ENCODE results near the gene NGF. TPM values are rescaled to one million over a fixed set of nuclear protein-coding genes. Genes with fewer than 3 reads are reported as not detected.

The NGF gene
- polyA plus RNA-seq, 3 donors: not detected

- no peaks in the 10 kb centered on the region for H3K79me2 ChIP-seq (ENCODE audit: insufficient read depth, low read length)
- H3K4me2 ChIP-seq (replicated peaks; ENCODE audit: extremely low read depth, low read length, poor library complexity, severe bottlenecking): no peak overlapping the region
- no peak overlapping the region for H3K4me3 ChIP-seq (replicated peaks in 1 of 3; ENCODE audit: low read depth in 2 of 3, low read length in 3 of 3)
- peaks cover 0 to 7% of the 10 kb centered on the region in 2 donors for H3K4me1 ChIP-seq (ENCODE audit: control insufficient read depth in 1 of 2, insufficient read depth in 2 of 2, low read length in 2 of 2)
- H3K27me3 Mint-ChIP-seq (ENCODE audit: low read depth in 3 of 3): peaks cover 0 to 5% (median 0%) of the 10 kb centered on the region in 3 donors
- H3K9me3 Mint-ChIP-seq: peaks cover 0 to 10% (median 6%) of the 10 kb centered on the region in 7 donors
- no peaks in the 10 kb centered on the region for H4K20me1 ChIP-seq (ENCODE audit: insufficient read depth, low read length)
- WGBS (ENCODE audit: insufficient coverage): 100% methylated on average over 2 of the region's 2 CpGs
- TF ChIP-seq CTCF (IDR thresholded peaks at IDR 0.05): no peak
- H3K36me3 ChIP-seq (replicated peaks in 1 of 2; ENCODE audit: control insufficient read depth in 1 of 2, insufficient read depth in 2 of 2, low read length in 2 of 2): no peaks in the 10 kb centered on the region
- H3K4me1 Mint-ChIP-seq: peaks cover 6% of the 10 kb centered on the region
- H3K27ac Mint-ChIP-seq: no peak overlapping the region
- no peaks in the 10 kb centered on the region for H3K27me3 ChIP-seq (ENCODE audit: control insufficient read depth in 2 of 2, insufficient read depth in 2 of 2, low read length in 2 of 2)
- DNase-seq: no peak
- H3K9ac ChIP-seq (ENCODE audit: insufficient read depth, low read length, poor library complexity, severe bottlenecking): no peak overlapping the region
- intact Hi-C loops (cut with micrococcal nuclease): no loop called here
- H3K4me3 Mint-ChIP-seq: no peak overlapping the region
- H3K36me3 Mint-ChIP-seq: no peaks in the 10 kb centered on the region
- H3K27ac ChIP-seq (ENCODE audit: low read depth in 1 of 2, low read length in 2 of 2): no peak overlapping the region
- H2AFZ ChIP-seq (ENCODE audit: insufficient read depth, low read depth, low read length, poor library complexity, severe bottlenecking): no peak overlapping the region
- H3K9me3 ChIP-seq (replicated peaks in 1 of 2; ENCODE audit: control insufficient read depth in 1 of 2, insufficient read depth in 1 of 2, low read length in 2 of 2): peaks cover 3 to 7% of the 10 kb centered on the region in 2 donors
Observed at GRCh38 chr1:115281143-115281542, 56.9 kb downstream of the NGF start.

GRCh38 chr1:115280064-115280463 lies 58.0 kb downstream of the NGF start:
- Mint-ChIP-seq H3K27me3 (ENCODE audit: low read depth in 3 of 3) (peaks cover 0 to 5% (median 0%) of the 10 kb centered on the region in 3 donors), H3K9me3 (peaks cover 0 to 10% (median 6%) of the 10 kb centered on the region in 7 donors), H3K36me3 (no peaks in the 10 kb centered on the region), H3K4me1 (peaks cover 6% of the 10 kb centered on the region), H3K27ac (no peak overlapping the region), H3K4me3 (no peak overlapping the region)
- DNase-seq: no peak
- Histone ChIP-seq H3K4me3 (replicated peaks in 1 of 3; ENCODE audit: low read depth in 2 of 3, low read length in 3 of 3) (no peak overlapping the region), H3K27ac (ENCODE audit: low read depth in 1 of 2, low read length in 2 of 2) (no peak overlapping the region), H3K36me3 (replicated peaks in 1 of 2; ENCODE audit: control insufficient read depth in 1 of 2, insufficient read depth in 2 of 2, low read length in 2 of 2) (no peaks in the 10 kb centered on the region), H3K9ac (ENCODE audit: insufficient read depth, low read length, poor library complexity, severe bottlenecking) (no peak overlapping the region), H3K4me2 (replicated peaks; ENCODE audit: extremely low read depth, low read length, poor library complexity, severe bottlenecking) (no peak overlapping the region), H3K4me1 (ENCODE audit: control insufficient read depth in 1 of 2, insufficient read depth in 2 of 2, low read length in 2 of 2) (peaks cover 0 to 7% of the 10 kb centered on the region in 2 donors), H3K9me3 (replicated peaks in 1 of 2; ENCODE audit: control insufficient read depth in 1 of 2, insufficient read depth in 1 of 2, low read length in 2 of 2) (peaks cover 3 to 7% of the 10 kb centered on the region in 2 donors), H3K27me3 (ENCODE audit: control insufficient read depth in 2 of 2, insufficient read depth in 2 of 2, low read length in 2 of 2) (no peaks in the 10 kb centered on the region), H3K79me2 (ENCODE audit: insufficient read depth, low read length) (no peaks in the 10 kb centered on the region), H2AFZ (ENCODE audit: insufficient read depth, low read depth, low read length, poor library complexity, severe bottlenecking) (no peak overlapping the region), H4K20me1 (ENCODE audit: insufficient read depth, low read length) (no peaks in the 10 kb centered on the region)
- 89% methylated on average over 3 of the region's 8 CpGs for WGBS (ENCODE audit: insufficient coverage)
- TF ChIP-seq CTCF (IDR thresholded peaks at IDR 0.05): no peak
- intact Hi-C loops (cut with micrococcal nuclease): no loop called here

Data from CD14-positive monocyte (primary cell).